ENCODE measurements around the gene COL6A1.

The COL6A1 gene

GRCh38 chr21:45983981-45984551 is 2.5 kb downstream of the COL6A1 start:
- no peak for DNase-seq

GRCh38 chr21:45984584-45985095 is 3.1 kb downstream of the COL6A1 start:
- DNase-seq: no peak

GRCh38 chr21:45985471-45986315 is 4.1 kb downstream of the COL6A1 start:
- no peak for DNase-seq

GRCh38 chr21:45986316-45987051 is 4.9 kb downstream of the COL6A1 start:
- DNase-seq: no peak

GRCh38 chr21:45987121-45987711 is 5.6 kb downstream of the COL6A1 start:
- DNase-seq: no peak

GRCh38 chr21:45988366-45989347 is 7.1 kb downstream of the COL6A1 start:
- DNase-seq: no peak

- no peak for DNase-seq
Observed at GRCh38 chr21:45989355-45990048, 7.9 kb downstream of the COL6A1 start.

- DNase-seq: no peak
Observed at GRCh38 chr21:45990049-45990711, 8.6 kb downstream of the COL6A1 start.

- no peak for DNase-seq
Observed at GRCh38 chr21:45990741-45991605, 9.4 kb downstream of the COL6A1 start.

GRCh38 chr21:45991606-45992300 is 10.2 kb downstream of the COL6A1 start:
- no peak for DNase-seq

GRCh38 chr21:45992301-45993209 is 11.0 kb downstream of the COL6A1 start:
- DNase-seq: no peak

- no peak for DNase-seq
Observed at GRCh38 chr21:45993210-45994085, 11.9 kb downstream of the COL6A1 start.

GRCh38 chr21:45994086-45994661 is 12.6 kb downstream of the COL6A1 start:
- no peak for DNase-seq

GRCh38 chr21:45994759-45995685 is 13.5 kb downstream of the COL6A1 start:
- DNase-seq: no peak

- no peak for DNase-seq
Observed at GRCh38 chr21:45995686-45996179, 14.2 kb downstream of the COL6A1 start.

Data from hippocampal formation (tissue), 2 donors.